ENCODE data around the gene FSTL5. TPM values are rescaled to one million over a fixed set of nuclear protein-coding genes. Genes with fewer than 3 reads are reported as not detected.
"Not testable (repeated sequence)": the region's sequence is repeated elsewhere in the genome, so short reads cannot be mapped to it uniquely, and the experiment has no call there.

The FSTL5 gene
- total RNA-seq, 2 experiments from 2014 or later, result not detected

GRCh38 chr4:162139412-162139811 is 24.4 kb downstream of the FSTL5 start:
- no peak for DNase-seq
- no peaks in the 10 kb centered on the region for H3K36me3 Mint-ChIP-seq (ENCODE audit: low read depth)
- ChIA-PET POLR2A (no interaction called here), CTCF (no interaction called here)
- H3K9me3 Mint-ChIP-seq, result peaks cover 2% of the 10 kb centered on the region
- H3K4me3 Mint-ChIP-seq, result no peak overlapping the region
- no peaks in the 10 kb centered on the region for H3K27me3 Mint-ChIP-seq
- no peak overlapping the region for H3K27ac Mint-ChIP-seq
- H3K4me1 Mint-ChIP-seq, result no peaks in the 10 kb centered on the region

- ChIA-PET CTCF (no interaction called here), POLR2A (no interaction called here)
- H3K9me3 Mint-ChIP-seq, result peaks cover 2% of the 10 kb centered on the region
- no peaks in the 10 kb centered on the region for H3K4me1 Mint-ChIP-seq
- no peak overlapping the region for H3K27ac Mint-ChIP-seq
- H3K27me3 Mint-ChIP-seq, result no peaks in the 10 kb centered on the region
- no peak for DNase-seq
- no peaks in the 10 kb centered on the region for H3K36me3 Mint-ChIP-seq (ENCODE audit: low read depth)
- no peak overlapping the region for H3K4me3 Mint-ChIP-seq
These were observed 32.5 kb downstream of the FSTL5 start for GRCh38 chr4:162131256-162131655.

- H3K27me3 Mint-ChIP-seq, result no peaks in the 10 kb centered on the region
- H3K4me3 Mint-ChIP-seq, result no peak overlapping the region
- no peaks in the 10 kb centered on the region for H3K36me3 Mint-ChIP-seq (ENCODE audit: low read depth)
- ChIA-PET POLR2A (no interaction called here), CTCF (no interaction called here)
- H3K9me3 Mint-ChIP-seq, result no peaks in the 10 kb centered on the region
- DNase-seq, result no peak
- no peak overlapping the region for H3K27ac Mint-ChIP-seq
- no peaks in the 10 kb centered on the region for H3K4me1 Mint-ChIP-seq
These were observed 37.1 kb downstream of the FSTL5 start for GRCh38 chr4:162126729-162127128.

- no peaks in the 10 kb centered on the region for H3K9me3 Mint-ChIP-seq
These were observed 46.7 kb downstream of the FSTL5 start for GRCh38 chr4:162117051-162117450.

GRCh38 chr4:162116095-162116779 is 47.6 kb downstream of the FSTL5 start:
- ChIA-PET POLR2A (no interaction called here), CTCF (no interaction called here)
- no peak for DNase-seq
- Mint-ChIP-seq H3K4me1 (no peaks in the 10 kb centered on the region), H3K9me3 (no peaks in the 10 kb centered on the region), H3K36me3 (ENCODE audit: low read depth) (no peaks in the 10 kb centered on the region), H3K27ac (no peak overlapping the region), H3K27me3 (no peaks in the 10 kb centered on the region), H3K4me3 (no peak overlapping the region)

More at GRCh38 chr4:162117051-162117450, 46.7 kb downstream of the FSTL5 start:
- Mint-ChIP-seq H3K27ac (no peak overlapping the region), H3K27me3 (no peaks in the 10 kb centered on the region), H3K4me3 (no peak overlapping the region), H3K36me3 (ENCODE audit: low read depth) (no peaks in the 10 kb centered on the region), H3K4me1 (no peaks in the 10 kb centered on the region)
- ChIA-PET POLR2A (no interaction called here), CTCF (no interaction called here)
- no peak for DNase-seq

GRCh38 chr4:162115333-162115732 is 48.5 kb downstream of the FSTL5 start:
- Mint-ChIP-seq H3K27ac (no peak overlapping the region), H3K27me3 (no peaks in the 10 kb centered on the region), H3K4me3 (no peak overlapping the region), H3K36me3 (ENCODE audit: low read depth) (no peaks in the 10 kb centered on the region), H3K9me3 (no peaks in the 10 kb centered on the region), H3K4me1 (no peaks in the 10 kb centered on the region)
- DNase-seq, result no peak
- POLR2A ChIA-PET, result no interaction called here
- CTCF ChIA-PET, result no interaction called here

- no peaks in the 10 kb centered on the region for H3K27me3 Mint-ChIP-seq
- no peak overlapping the region for H3K4me3 Mint-ChIP-seq
- no peaks in the 10 kb centered on the region for H3K9me3 Mint-ChIP-seq
- ChIA-PET POLR2A (no interaction called here), CTCF (no interaction called here)
- H3K36me3 Mint-ChIP-seq (ENCODE audit: low read depth), result no peaks in the 10 kb centered on the region
- H3K4me1 Mint-ChIP-seq, result no peaks in the 10 kb centered on the region
- H3K27ac Mint-ChIP-seq, result no peak overlapping the region
- no peak for DNase-seq
These were observed 52.7 kb downstream of the FSTL5 start for GRCh38 chr4:162111078-162111477.

- peaks cover 3% of the 10 kb centered on the region for H3K9me3 Mint-ChIP-seq
- ChIA-PET CTCF (no interaction called here), POLR2A (no interaction called here)
- no peak for DNase-seq
- H3K36me3 Mint-ChIP-seq (ENCODE audit: low read depth), result no peaks in the 10 kb centered on the region
- no peak overlapping the region for H3K4me3 Mint-ChIP-seq
- H3K27me3 Mint-ChIP-seq, result no peaks in the 10 kb centered on the region
- H3K27ac Mint-ChIP-seq, result no peak overlapping the region
- H3K4me1 Mint-ChIP-seq, result no peaks in the 10 kb centered on the region
These were observed 59.2 kb downstream of the FSTL5 start for GRCh38 chr4:162104459-162105124.

- H3K4me3 Mint-ChIP-seq; POLR2A ChIA-PET; DNase-seq; CTCF ChIA-PET; H3K27ac Mint-ChIP-seq; H3K4me1 Mint-ChIP-seq; H3K9me3 Mint-ChIP-seq; H3K36me3 Mint-ChIP-seq (ENCODE audit: low read depth); H3K27me3 Mint-ChIP-seq: not testable (repeated sequence)
These were observed 59.9 kb downstream of the FSTL5 start for GRCh38 chr4:162103908-162104307.

- DNase-seq, result no peak
- H3K27me3 Mint-ChIP-seq, result no peaks in the 10 kb centered on the region
- CTCF ChIA-PET, result no interaction called here
These were observed 61.1 kb downstream of the FSTL5 start for GRCh38 chr4:162102713-162103112.

GRCh38 chr4:162101337-162101736 is 62.5 kb downstream of the FSTL5 start:
- DNase-seq, result no peak
- H3K4me3 Mint-ChIP-seq, result no peak overlapping the region
- CTCF ChIA-PET, result no interaction called here
- H3K4me1 Mint-ChIP-seq, result no peaks in the 10 kb centered on the region
- POLR2A ChIA-PET, result no interaction called here
- H3K9me3 Mint-ChIP-seq, result peaks cover 3% of the 10 kb centered on the region
- H3K27me3 Mint-ChIP-seq, result no peaks in the 10 kb centered on the region
- H3K36me3 Mint-ChIP-seq (ENCODE audit: low read depth), result no peaks in the 10 kb centered on the region
- no peak overlapping the region for H3K27ac Mint-ChIP-seq

More at GRCh38 chr4:162102713-162103112, 61.1 kb downstream of the FSTL5 start:
- H3K9me3 Mint-ChIP-seq, result peaks cover 3% of the 10 kb centered on the region
- no peaks in the 10 kb centered on the region for H3K4me1 Mint-ChIP-seq
- no peak overlapping the region for H3K4me3 Mint-ChIP-seq
- POLR2A ChIA-PET, result no interaction called here
- H3K27ac Mint-ChIP-seq, result no peak overlapping the region
- H3K36me3 Mint-ChIP-seq (ENCODE audit: low read depth), result no peaks in the 10 kb centered on the region

- Mint-ChIP-seq H3K4me1 (no peaks in the 10 kb centered on the region), H3K9me3 (no peaks in the 10 kb centered on the region), H3K36me3 (ENCODE audit: low read depth) (no peaks in the 10 kb centered on the region), H3K27me3 (no peaks in the 10 kb centered on the region), H3K4me3 (no peak overlapping the region), H3K27ac (no peak overlapping the region)
- ChIA-PET CTCF (no interaction called here), POLR2A (no interaction called here)
- DNase-seq, result no peak
These were observed 88.1 kb downstream of the FSTL5 start for GRCh38 chr4:162075726-162076125.

- Mint-ChIP-seq H3K9me3 (no peaks in the 10 kb centered on the region), H3K4me3 (no peak overlapping the region), H3K27ac (no peak overlapping the region), H3K27me3 (no peaks in the 10 kb centered on the region), H3K36me3 (ENCODE audit: low read depth) (no peaks in the 10 kb centered on the region), H3K4me1 (no peaks in the 10 kb centered on the region)
- DNase-seq, result no peak
- CTCF ChIA-PET, result no interaction called here
- POLR2A ChIA-PET, result no interaction called here
These were observed 102.6 kb downstream of the FSTL5 start for GRCh38 chr4:162061214-162061613.

GRCh38 chr4:162059656-162060055 is 104.1 kb downstream of the FSTL5 start:
- CTCF ChIA-PET, result no interaction called here

More at GRCh38 chr4:162059656-162060055, 104.1 kb downstream of the FSTL5 start:
- no peaks in the 10 kb centered on the region for H3K4me1 Mint-ChIP-seq
- H3K36me3 Mint-ChIP-seq (ENCODE audit: low read depth), result no peaks in the 10 kb centered on the region
- no peaks in the 10 kb centered on the region for H3K9me3 Mint-ChIP-seq
- H3K27me3 Mint-ChIP-seq, result no peaks in the 10 kb centered on the region
- DNase-seq, result no peak
- H3K4me3 Mint-ChIP-seq, result no peak overlapping the region
- no peak overlapping the region for H3K27ac Mint-ChIP-seq
- POLR2A ChIA-PET, result no interaction called here

All from activated CD4-positive, alpha-beta T cell treated with anti-CD3 and anti-CD28 coated beads, Interleukin-2, amount 10 ng/mL, durations not matched to agents 7 days and 5 days (primary cell).